HG02678 (cell line): ENCODE data around the gene DNASE1L3.
A peak's percentile ranks its signal among the peaks of the same experiment; 100 is the strongest.
"Not testable (repeated sequence)": the region's sequence is repeated elsewhere in the genome, so short reads cannot be mapped to it uniquely, and the experiment has no call there.

Source experiments
- ATAC-seq: cut with Tn5 transposase; IDR thresholded peaks from one replicate; pipeline ENCODE4 v1.9.1; 2021; ENCODE audit warnings: mild to moderate bottlenecking, moderate library complexity; ENCODE audit not compliant: unreplicated experiment

Gene DNASE1L3

GRCh38 chr3:58236527-58237237 is 25.9 kb upstream of the DNASE1L3 start:
- no peak for ATAC-seq

GRCh38 chr3:58235970-58236369 is 25.2 kb upstream of the DNASE1L3 start:
- no peak for ATAC-seq

- ATAC-seq, result no peak
These were observed 23.8 kb upstream of the DNASE1L3 start for GRCh38 chr3:58234516-58234931.

- no peak for ATAC-seq
These were observed 20.9 kb upstream of the DNASE1L3 start for GRCh38 chr3:58231666-58232065.

- ATAC-seq, result no peak
These were observed 20.2 kb upstream of the DNASE1L3 start for GRCh38 chr3:58230876-58231552.

GRCh38 chr3:58227933-58228332 is 17.2 kb upstream of the DNASE1L3 start:
- ATAC-seq, result not testable (repeated sequence)

GRCh38 chr3:58223855-58224254 is 13.1 kb upstream of the DNASE1L3 start:
- no peak for ATAC-seq

- no peak for ATAC-seq
These were observed 11.5 kb upstream of the DNASE1L3 start for GRCh38 chr3:58222161-58222724.

- ATAC-seq, result no peak
These were observed 8.1 kb upstream of the DNASE1L3 start for GRCh38 chr3:58218904-58219303.

GRCh38 chr3:58217209-58217811 is 6.5 kb upstream of the DNASE1L3 start:
- peak; percentile 47 for ATAC-seq

GRCh38 chr3:58216496-58217195 is 5.9 kb upstream of the DNASE1L3 start:
- ATAC-seq, result no peak

- peak; percentile 9 for ATAC-seq
These were observed 4.7 kb upstream of the DNASE1L3 start for GRCh38 chr3:58215317-58216025.

GRCh38 chr3:58214484-58215316 is 3.9 kb upstream of the DNASE1L3 start:
- ATAC-seq, result peak; percentile 80

GRCh38 chr3:58209933-58210332 is 839 bp downstream of the DNASE1L3 start:
- ATAC-seq, result no peak

GRCh38 chr3:58207954-58208353 is 2.8 kb downstream of the DNASE1L3 start:
- no peak for ATAC-seq

- no peak for ATAC-seq
These were observed 4.3 kb downstream of the DNASE1L3 start for GRCh38 chr3:58206406-58207011.

GRCh38 chr3:58205981-58206380 is 4.8 kb downstream of the DNASE1L3 start:
- no peak for ATAC-seq

GRCh38 chr3:58204720-58205119 is 6.1 kb downstream of the DNASE1L3 start:
- no peak for ATAC-seq

GRCh38 chr3:58203541-58203940 is 7.2 kb downstream of the DNASE1L3 start:
- no peak for ATAC-seq
